Stimulated activated CD8-positive, alpha-beta memory T cell treated with anti-CD3 and anti-CD28 coated beads, Interleukin-12 subunit alpha, Interleukin-12 subunit beta, amount 100 ng/mL, for 24 hours (primary cell): ENCODE data around the gene ZNF644.
"Not testable (repeated sequence)": the region's sequence is repeated elsewhere in the genome, so short reads cannot be mapped to it uniquely, and the experiment has no call there.

ENCODE experiments used
- DNase-seq: peaks from one replicate; pipeline ENCODE4 v3.0.0-alpha.2; 2020; ENCODE audit errors: extremely low read depth

Gene ZNF644

DNA sequence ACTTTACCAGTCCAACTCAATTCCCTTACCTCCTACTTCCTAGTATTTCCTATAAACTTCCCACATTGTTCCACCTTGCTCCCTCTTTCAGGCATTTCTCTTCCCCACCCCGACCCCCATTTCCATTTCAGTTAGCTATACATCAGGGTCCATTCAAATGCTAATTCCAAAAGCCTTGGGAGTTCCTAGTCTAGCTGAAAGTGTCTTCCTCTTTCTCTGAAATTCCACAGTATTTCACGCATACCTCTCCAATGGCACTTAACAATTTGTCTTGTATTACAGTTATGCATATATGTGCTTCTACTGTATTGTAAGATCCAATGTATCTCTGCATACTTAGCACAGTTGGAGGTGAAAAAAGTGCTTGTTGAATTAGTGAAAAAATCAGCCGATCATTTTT is 94.9 kb downstream of the ZNF644 start:
- no peak for DNase-seq

DNA sequence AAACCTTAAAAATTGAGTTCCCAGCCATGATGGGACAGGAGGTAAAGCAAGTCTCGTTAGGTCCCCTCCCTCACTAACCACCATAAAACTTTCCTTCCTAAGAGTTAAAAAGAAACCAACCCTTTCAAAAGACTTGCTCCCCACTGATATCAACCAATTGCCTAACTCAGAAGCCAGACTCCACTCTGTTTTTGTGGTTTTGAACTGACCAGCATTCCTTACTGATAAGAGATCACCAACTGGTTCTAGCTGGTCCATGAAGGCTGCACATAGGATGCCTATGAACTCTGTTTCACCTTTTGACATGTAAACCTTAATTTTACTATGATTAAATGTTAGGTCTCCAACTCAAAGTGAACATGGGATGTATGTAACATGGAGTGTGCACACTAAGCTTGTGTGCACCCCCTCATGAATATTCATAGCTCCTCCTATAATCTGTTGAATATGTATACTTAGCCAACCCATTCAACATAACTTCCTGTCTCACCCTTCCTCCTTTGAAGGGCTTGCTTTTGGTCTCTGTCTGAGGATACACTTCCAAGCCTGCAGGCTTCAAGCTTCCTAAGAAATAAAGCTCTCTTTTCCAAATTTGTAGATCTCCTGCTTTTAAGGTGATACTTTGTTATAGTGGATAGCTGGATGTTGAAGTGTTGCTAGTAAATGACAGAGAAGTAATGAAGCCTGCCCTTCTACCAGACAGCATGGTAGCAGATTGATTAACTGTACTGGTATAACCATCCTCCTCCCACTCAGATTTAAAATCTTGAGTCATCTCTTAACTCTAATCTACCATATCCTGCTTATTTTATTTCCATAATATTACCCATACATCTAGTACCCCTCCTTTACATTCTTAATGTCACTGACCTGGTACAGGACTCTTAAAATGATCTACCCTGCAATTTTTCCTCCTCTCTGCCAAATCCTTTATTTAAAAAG is 95.6 kb downstream of the ZNF644 start:
- no peak for DNase-seq

DNA sequence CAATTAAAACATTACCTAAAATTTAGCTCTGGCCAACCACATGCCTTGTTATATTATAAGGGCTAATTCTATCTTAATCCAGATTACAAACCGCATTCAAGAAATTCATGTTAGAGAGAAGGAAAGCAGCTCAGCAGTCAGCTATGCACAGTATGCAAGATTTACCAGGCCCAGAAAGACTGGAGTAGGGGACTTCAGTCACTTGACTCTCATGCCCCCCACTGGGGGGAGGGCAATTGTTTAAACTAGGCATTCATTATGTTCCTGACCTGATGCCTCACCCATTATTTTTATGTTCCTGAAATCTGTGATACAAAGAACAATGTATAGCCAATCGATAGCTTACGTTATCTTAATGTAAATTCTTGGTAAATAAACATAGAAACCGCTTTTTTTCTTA is 96.9 kb downstream of the ZNF644 start:
- no peak for DNase-seq

DNA sequence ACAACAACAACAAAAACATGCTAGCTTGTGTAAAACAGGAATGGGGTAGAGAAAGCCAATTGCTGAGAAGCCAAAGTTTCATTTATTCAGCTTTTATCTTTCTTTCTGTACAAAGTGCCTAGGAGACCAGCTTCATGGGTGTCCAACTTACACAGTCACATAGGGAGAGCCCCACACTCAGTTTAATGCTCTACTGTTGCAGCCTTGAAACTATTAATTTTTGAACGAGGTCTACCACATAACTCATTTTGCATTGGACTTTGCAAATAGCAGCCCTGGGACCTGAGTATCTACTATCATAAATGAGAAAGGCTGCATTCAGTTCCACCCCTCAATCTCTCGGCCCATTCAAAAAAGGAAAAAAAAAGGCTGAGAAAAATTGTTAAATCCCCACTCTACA is 98.8 kb downstream of the ZNF644 start:
- DNase-seq: no peak

DNA sequence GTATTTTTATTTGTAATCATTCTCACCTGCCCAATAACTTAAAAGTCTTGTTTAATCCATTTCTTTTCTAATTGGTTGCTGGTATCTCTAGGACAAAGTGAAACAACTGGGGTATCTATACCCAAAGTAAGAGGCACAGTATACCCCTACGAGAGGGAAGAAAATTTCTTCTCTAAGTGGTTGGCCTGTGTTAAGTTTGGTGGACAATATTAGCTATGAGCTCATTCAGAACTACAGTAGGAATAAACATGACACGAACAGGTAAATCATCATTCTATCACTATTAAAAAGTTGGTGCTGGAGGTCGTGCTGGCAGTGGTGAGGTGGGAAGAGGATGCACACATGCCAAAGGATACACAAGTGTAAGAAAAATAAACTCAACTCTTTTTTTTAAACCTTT is 99.6 kb downstream of the ZNF644 start:
- no peak for DNase-seq

DNA sequence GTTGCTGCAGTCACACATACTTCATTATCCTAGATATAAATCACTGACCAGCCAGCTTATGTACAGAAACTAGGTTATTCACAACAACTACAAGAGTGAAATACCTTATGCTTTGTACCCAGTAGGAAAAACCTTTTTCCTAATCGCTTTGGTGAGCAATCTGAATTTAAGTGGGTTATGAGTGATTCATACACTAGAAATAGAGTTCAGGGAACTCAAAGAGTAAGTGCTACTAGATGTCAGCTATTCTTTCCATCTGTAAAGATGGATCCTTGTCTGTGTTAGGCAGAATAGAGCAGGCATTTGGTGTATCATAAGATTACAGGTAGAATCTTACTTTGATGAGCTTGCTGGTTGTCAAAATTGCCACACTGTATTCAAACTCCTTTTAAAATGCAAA is 101.9 kb downstream of the ZNF644 start:
- DNase-seq: no peak

DNA sequence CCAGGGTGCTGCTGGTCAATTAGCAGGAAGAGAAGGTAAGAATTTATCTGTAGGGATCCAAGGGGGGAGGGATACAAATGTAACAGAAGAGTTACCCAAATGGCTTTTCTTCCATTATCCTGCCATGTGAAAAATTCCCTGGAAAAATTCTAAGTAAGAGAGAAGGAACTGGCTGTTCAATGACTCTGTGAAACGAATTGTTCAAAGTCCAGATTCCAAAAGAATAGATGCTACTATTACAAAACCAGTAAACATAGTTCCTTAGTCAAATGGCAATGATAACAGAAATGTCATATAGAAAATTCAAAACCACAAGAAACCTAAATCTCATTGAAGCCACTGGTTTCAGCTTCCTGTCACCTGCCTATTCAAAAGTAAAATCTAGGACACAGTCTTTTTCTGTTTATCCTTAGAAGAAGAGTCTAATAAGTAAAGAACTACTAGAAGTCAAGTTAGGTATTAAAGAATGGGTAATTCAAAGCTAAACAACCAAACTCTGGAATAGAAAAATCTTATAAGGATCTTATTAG is 102.6 kb downstream of the ZNF644 start:
- no peak for DNase-seq

DNA sequence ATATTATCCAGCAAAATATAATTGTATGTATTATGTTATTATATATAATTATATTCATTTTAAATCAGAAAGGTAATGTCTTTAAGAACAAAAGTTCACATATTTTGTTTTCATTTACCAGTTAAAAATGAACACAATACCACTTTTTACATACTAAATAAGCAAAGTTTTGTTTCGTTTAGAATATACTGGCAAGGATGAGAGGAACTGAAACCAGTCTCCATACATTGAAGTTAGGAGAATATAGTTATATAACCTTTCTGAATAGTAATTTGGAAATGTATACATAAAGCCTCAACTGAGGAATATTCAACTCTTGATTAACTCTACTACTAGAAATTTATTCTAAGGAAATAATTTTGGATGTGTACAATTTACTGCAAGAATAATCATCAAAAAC is 110.5 kb downstream of the ZNF644 start:
- no peak for DNase-seq

DNA sequence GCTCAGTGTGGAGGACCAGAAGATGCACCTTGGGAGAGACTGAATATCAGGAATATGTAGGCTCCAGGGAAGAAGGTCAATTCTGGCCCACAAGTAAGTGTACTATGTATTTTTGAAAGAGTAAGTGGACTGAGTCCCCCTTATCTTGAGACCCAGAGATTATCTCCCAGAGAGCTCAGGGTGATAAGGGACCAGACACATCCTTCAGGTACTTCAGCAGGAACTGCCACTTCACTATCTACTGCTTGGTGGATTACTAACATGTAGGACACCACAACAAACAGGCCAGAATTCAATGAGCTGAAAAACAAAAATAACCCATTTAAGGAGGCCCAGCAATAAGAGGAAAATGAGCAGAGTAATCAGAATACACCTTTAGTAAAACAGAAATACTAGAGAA is 119.2 kb downstream of the ZNF644 start:
- DNase-seq: no peak

DNA sequence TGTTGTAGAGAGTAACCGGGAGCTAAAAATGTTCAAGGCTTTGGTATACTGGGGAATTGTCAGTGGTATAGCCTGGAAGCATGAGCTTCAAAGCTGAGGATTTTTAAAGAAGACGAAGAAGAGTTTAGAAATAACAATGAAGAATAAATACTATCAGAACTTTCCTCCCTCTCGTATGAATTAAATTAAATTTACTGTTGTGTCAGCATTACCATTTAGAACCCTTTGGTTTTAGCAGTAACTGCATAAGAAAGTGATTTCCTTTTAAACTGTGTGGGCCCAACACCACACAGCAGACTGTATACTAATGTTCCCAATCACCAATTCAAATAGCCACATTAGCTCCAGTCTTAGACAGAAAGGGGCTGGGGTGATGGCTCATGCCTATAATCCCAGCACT is 122.6 kb downstream of the ZNF644 start:
- no peak for DNase-seq

DNA sequence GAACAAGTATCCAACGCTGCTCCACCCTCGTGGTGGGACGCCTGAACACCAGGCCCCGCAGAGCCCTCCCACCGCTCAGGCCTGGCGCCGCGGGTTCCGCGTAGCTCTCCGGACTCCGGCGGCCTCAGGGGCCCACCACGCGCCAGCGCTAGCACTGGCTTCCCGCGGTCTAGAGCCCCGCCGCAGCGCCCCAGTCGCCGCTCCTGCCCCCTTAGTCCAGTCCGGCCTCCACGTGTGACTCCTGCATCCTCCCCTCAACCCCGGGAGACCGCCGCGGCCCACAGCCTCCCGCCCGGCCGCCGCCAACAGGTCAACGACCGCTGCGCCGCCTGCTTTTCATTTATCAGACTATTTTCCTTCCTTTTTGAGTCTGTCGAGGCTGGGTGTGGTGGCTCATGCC is 128.2 kb downstream of the ZNF644 start:
- not testable (repeated sequence) for DNase-seq

DNA sequence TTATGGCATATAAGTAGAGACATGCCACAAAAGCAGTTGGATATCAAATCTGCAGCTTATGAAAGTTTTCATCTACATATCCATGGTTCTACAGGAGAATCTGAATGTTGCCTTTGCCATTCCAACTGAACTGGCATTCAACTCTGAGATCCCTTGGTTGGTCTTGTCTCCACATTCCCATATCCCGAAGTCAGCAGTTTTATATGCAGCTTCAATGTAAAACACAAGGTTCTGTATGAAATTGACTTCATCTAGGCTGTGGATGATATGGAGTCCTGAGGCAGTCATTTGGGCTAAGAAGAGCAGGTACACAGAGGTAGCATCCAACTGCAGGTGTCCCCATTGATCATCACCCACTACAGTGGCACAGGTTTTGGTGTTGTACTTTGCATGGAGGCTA is 129.0 kb downstream of the ZNF644 start:
- not testable (repeated sequence) for DNase-seq

DNA sequence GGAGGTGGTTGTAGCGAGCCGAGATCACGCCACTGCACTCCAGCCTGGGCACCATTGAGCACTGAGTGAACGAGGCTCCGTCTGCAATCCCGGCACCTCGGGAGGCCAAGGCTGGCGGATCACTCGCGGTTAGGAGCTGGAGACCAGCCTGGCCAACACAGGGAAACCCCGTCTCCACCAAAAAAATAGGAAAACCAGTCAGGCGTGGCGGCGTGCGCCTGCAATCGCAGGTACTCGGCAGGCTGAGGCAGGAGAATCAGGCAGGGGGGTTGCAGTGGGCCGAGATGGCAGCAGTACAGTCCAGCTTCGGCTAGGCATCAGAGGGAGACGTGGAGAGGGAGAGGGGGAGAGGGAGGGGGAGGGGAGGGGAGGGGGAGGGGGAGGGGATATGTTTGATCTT is 129.6 kb downstream of the ZNF644 start:
- not testable (repeated sequence) for DNase-seq

DNA sequence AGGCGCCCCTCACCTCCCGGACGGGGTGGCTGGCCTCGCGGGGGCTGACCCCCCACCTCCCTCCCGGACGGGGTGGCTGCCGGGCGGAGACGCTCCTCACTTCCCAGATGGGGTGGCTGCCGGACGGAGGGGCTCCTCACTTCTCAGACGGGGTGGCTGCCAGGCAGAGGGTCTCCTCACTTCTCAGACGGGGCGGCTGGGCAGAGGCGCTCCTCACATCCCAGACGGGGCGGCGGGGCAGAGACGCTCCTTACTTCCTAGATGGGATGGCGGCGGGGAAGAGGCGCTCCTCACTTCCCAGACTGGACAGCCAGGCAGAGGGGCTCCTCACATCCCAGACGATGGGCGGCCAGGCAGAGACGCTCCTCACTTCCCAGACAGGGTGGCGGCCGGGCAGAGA is 130.1 kb downstream of the ZNF644 start:
- DNase-seq: not testable (repeated sequence)

DNA sequence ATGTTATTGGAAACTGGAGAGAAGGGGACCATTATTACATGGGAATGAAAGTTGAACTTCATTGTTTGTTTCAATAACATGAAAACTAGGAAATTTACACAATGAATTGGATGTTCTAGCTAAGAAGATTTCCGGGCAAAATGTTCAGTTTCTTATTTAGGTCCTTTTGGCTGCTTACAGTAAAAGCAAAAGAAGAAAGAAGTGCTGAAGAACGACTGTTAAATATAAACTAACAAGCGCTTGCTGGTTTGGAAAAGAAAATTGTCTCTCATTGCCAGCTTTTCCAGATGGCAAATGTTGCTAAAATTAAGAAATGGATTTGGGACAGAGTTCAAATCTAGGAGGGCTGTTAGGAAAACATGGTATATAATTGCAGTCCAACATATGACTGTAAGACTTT is 139.6 kb downstream of the ZNF644 start:
- DNase-seq: no peak

DNA sequence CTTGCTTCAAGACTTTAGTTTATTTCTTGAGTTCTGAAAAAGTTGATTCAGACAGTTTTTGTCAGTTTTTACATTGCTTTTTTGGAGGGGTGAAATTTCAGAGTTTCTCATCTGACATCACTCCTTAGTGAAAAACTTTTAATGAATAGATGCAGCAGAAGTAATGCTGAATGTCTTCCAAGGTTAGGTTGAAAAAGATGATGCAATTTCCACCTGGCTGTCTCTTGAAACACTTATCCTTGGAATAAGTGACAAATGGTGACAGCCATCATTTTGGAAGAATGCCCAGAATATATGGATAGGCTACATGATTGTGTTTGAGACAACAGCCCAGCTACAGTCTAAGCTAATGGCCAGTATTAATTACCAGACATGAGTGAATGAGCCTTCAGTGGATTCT is 140.8 kb downstream of the ZNF644 start:
- DNase-seq: no peak

DNA sequence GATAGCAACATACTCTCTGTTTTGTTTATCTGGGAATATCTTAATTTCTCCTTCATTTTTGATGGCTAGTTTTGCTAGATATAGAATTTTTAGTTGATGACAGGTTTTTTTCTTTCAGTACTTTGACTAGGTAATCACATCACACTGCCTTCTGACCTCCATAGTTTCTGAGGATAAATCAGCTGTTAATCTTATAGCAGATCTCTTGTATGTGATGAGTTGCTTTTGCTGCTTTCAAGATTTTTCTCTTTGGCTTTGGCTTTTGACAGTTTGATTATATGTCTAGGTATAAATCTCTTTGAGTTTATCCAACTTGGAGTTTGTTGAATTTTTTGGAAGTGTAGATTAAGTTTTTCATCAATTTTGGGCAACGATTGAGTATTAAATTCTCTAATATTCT is 142.6 kb downstream of the ZNF644 start:
- no peak for DNase-seq

DNA sequence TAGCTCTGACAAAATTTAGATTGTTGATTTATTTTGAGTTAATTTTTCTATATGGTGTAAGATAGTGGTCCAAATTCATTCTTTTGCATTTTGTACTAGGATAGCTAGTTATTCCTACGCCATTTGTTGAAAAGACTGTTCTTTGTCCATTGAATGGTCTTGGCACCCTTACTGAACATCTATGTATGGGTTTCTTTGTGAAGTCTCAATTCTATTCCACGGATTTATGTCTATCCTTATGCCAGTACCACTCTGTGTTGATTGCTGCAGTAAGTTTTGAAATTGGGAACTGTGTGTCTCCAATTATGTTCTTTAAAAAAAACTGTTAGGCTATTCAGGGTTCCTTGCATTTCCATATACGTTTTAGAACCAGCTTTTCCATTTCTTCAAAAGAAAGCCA is 145.7 kb downstream of the ZNF644 start:
- no peak for DNase-seq
